Measurements from ENCODE around the gene TMC4. TPM values are rescaled to one million over a fixed set of nuclear protein-coding genes. Genes with fewer than 3 reads are reported as not detected.

Gene TMC4
- total and polyA plus RNA-seq, 2 experiments from 2014 or later = 2.3 to 7.8 TPM

- no peak overlapping the region for H3K4me3 ChIP-seq
- H3F3A ChIP-seq (replicated peaks; ENCODE audit: low read depth) = peaks cover 26% of the 10 kb centered on the region
- no peak overlapping the region for H3K27ac Mint-ChIP-seq
- H3K79me2 ChIP-seq (replicated peaks; ENCODE audit: insufficient read depth) = peaks cover 7% of the 10 kb centered on the region; the same call in 1 of the 2 replicates
- peaks cover 2% of the 10 kb centered on the region; the same call in 2 of the 3 replicates for H3K9me3 Mint-ChIP-seq
- H3K36me3 Mint-ChIP-seq (ENCODE audit: low read depth) = peaks cover 78% of the 10 kb centered on the region
- H3K9me2 ChIP-seq (ENCODE audit: insufficient read depth) = no peaks in the 10 kb centered on the region
- no peak overlapping the region for H3K27ac ChIP-seq (ENCODE audit: low read depth)
- peaks cover 8% of the 10 kb centered on the region; the same call in 1 of the 3 replicates for H3K4me1 Mint-ChIP-seq
- no peak overlapping the region for H2AFZ ChIP-seq
- H3K4me3 Mint-ChIP-seq = no peak overlapping the region
- peaks cover 27% of the 10 kb centered on the region for H3K36me3 ChIP-seq (ENCODE audit: insufficient read depth)
- H3K4me2 ChIP-seq = no peak overlapping the region
- DNase-seq (ENCODE audit: low spot score) (no peak), ATAC-seq (no peak)
- TF ChIP-seq EZH2phosphoT487 (IDR thresholded peaks at IDR 0.05; ENCODE audit: unreplicated experiment) (no peak), POLR2AphosphoS5 (IDR thresholded peaks at IDR 0.05; ENCODE audit: low read depth) (no peak), ZNF331 (CRISPR knock-in tag; IDR thresholded peaks at IDR 0.05; ENCODE audit: low read depth) (no peak), ETS1 (IDR thresholded peaks at IDR 0.05) (no peak), ZNF114 (CRISPR knock-in tag; IDR thresholded peaks at IDR 0.05) (no peak)
- H4K20me1 ChIP-seq (replicated peaks; ENCODE audit: insufficient read depth) = peaks cover 10% of the 10 kb centered on the region; the same call in 1 of the 2 replicates
- peaks cover 3% of the 10 kb centered on the region; the same call in 1 of the 2 replicates for H3K4me1 ChIP-seq (ENCODE audit: insufficient read depth)
- H3K27me3 Mint-ChIP-seq (ENCODE audit: insufficient read depth, low read depth, poor library complexity) = peaks cover 14% of the 10 kb centered on the region
- H3K27me3 ChIP-seq (ENCODE audit: insufficient read depth) = no peaks in the 10 kb centered on the region
These were observed 19.1 kb downstream of the TMC4 start for GRCh38 chr19:54153731-54154326.

- no peaks in the 10 kb centered on the region for H3K27me3 ChIP-seq (ENCODE audit: insufficient read depth)
- no peak for DNase-seq (ENCODE audit: low spot score)
- H3K4me3 ChIP-seq = no peak overlapping the region
- H3K36me3 ChIP-seq (ENCODE audit: insufficient read depth) = peaks cover 27% of the 10 kb centered on the region
- H3K9me3 Mint-ChIP-seq = no peaks in the 10 kb centered on the region; the same call in 2 of the 3 replicates
- H2AFZ ChIP-seq = no peak overlapping the region
- no peaks in the 10 kb centered on the region; the same call in 2 of the 3 replicates for H3K4me1 Mint-ChIP-seq
- H3K79me2 ChIP-seq (replicated peaks; ENCODE audit: insufficient read depth) = no peaks in the 10 kb centered on the region; the same call in 1 of the 2 replicates
- peaks cover 14% of the 10 kb centered on the region for H3K27me3 Mint-ChIP-seq (ENCODE audit: insufficient read depth, low read depth, poor library complexity)
- H3K27ac Mint-ChIP-seq = no peak overlapping the region
- H3K4me2 ChIP-seq = no peak overlapping the region
- H3K27ac ChIP-seq (ENCODE audit: low read depth) = no peak overlapping the region
- no peak for ATAC-seq
- H3K36me3 Mint-ChIP-seq (ENCODE audit: low read depth) = peaks cover 74% of the 10 kb centered on the region
- H3K9me2 ChIP-seq (ENCODE audit: insufficient read depth) = no peaks in the 10 kb centered on the region
- peaks cover 21% of the 10 kb centered on the region for H3F3A ChIP-seq (replicated peaks; ENCODE audit: low read depth)
- no peak overlapping the region; the same call in 2 of the 3 replicates for H3K4me3 Mint-ChIP-seq
- H3K4me1 ChIP-seq (ENCODE audit: insufficient read depth) = no peaks in the 10 kb centered on the region
- H4K20me1 ChIP-seq (replicated peaks; ENCODE audit: insufficient read depth) = peaks cover 10% of the 10 kb centered on the region; the same call in 1 of the 2 replicates
- TF ChIP-seq REST (IDR thresholded peaks at IDR 0.05; ENCODE audit: unreplicated experiment) (no peak), ZNF462 (CRISPR knock-in tag; IDR thresholded peaks at IDR 0.05) (no peak), STAT1 (IDR thresholded peaks at IDR 0.05; ENCODE audit: unreplicated experiment) (no peak), CREB1 (CRISPR knock-in tag; IDR thresholded peaks at IDR 0.05; ENCODE audit: low read depth) (no peak)
These were observed 20.0 kb downstream of the TMC4 start for GRCh38 chr19:54152878-54153524.
